GM12878 (cell line): ENCODE data around the gene CRTC2. TPM values are rescaled to one million over a fixed set of nuclear protein-coding genes. Genes with fewer than 3 reads are reported as not detected.

Experiments used
- ATF7 ChIP-seq: fragments of 450-650 bp; IDR thresholded peaks from 2 replicates; pipeline ENCODE4 v1.6.1; 2016; ENCODE audit warnings: low read depth, mild to moderate bottlenecking
- BRCA1 ChIP-seq: IDR thresholded peaks from 2 replicates; pipeline ENCODE4 v1.6.1; 2011; ENCODE audit warnings: low read depth, low read length, improper control_type of control experiment
- CBX5 ChIP-seq: sonication (generic); IDR thresholded peaks from 2 replicates; pipeline ENCODE4 v1.6.1; 2016; ENCODE audit warnings: low read depth, moderate library complexity, mild to moderate bottlenecking, inconsistent platforms
- KAT2A ChIP-seq: conservative IDR thresholded peaks from 2 replicates; pipeline ENCODE4 v1.6.1; 2011; ENCODE audit warnings: low read depth, low read length; ENCODE audit not compliant: control insufficient read depth
- KDM1A ChIP-seq: fragments of 200-600 bp; sonication (generic); IDR thresholded peaks from 2 replicates; pipeline ENCODE4 v1.6.1; 2016; ENCODE audit warnings: borderline replicate concordance
- MYB ChIP-seq: fragments of 150-350 bp; IDR thresholded peaks from 2 replicates; pipeline ENCODE4 v1.6.1; 2014; ENCODE audit warnings: mild to moderate bottlenecking, low read depth, low read length, borderline replicate concordance
- NR2C2 ChIP-seq: IDR thresholded peaks from 2 replicates; pipeline ENCODE4 v1.6.1; 2011; ENCODE audit warnings: borderline replicate concordance, low read depth; ENCODE audit not compliant: control insufficient read depth, insufficient read length
- PML ChIP-seq: IDR thresholded peaks from 2 replicates; pipeline ENCODE4 v1.6.1; 2012; ENCODE audit warnings: low read length, inconsistent platforms
- POLR2AphosphoS5 ChIP-seq: IDR thresholded peaks from 2 replicates; pipeline ENCODE4 v1.6.1; 2011; ENCODE audit warnings: mild to moderate bottlenecking, low read length, inconsistent platforms
- RAD21 ChIP-seq: IDR thresholded peaks from 2 replicates; pipeline ENCODE4 v1.6.1; 2011; ENCODE audit warnings: mild to moderate bottlenecking, low read depth, low read length, moderate library complexity; ENCODE audit not compliant: insufficient read depth
- RAD51 ChIP-seq: fragments of 450-650 bp; IDR thresholded peaks from 2 replicates; pipeline ENCODE4 v1.6.1; 2016; ENCODE audit warnings: moderate library complexity, mild to moderate bottlenecking, inconsistent platforms
- RELA ChIP-seq: fragments of 450-650 bp; IDR thresholded peaks from 2 replicates; pipeline ENCODE4 v1.8.0; 2014; ENCODE audit warnings: borderline replicate concordance; ENCODE audit not compliant: partially characterized antibody
- SIX5 ChIP-seq: IDR thresholded peaks from 2 replicates; pipeline ENCODE4 v1.6.1; 2011; ENCODE audit warnings: mild to moderate bottlenecking, low read depth, low read length, moderate library complexity; ENCODE audit not compliant: severe bottlenecking
- SMC3 ChIP-seq: IDR thresholded peaks from 2 replicates; pipeline ENCODE4 v1.6.1; 2011; ENCODE audit warnings: low read length, improper control_type of control experiment, borderline replicate concordance
- SREBF2 ChIP-seq: IDR thresholded peaks from 2 replicates; pipeline ENCODE4 v1.6.1; 2012; ENCODE audit warnings: mild to moderate bottlenecking, low read length
- TBL1XR1 ChIP-seq: IDR thresholded peaks from 2 replicates; pipeline ENCODE4 v1.6.1; 2012; ENCODE audit warnings: low read depth, low read length, improper control_type of control experiment
- polyA plus RNA-seq, 11 experiments: library from polyadenylated mRNA; depleted of rRNA in 4 of 11; unstranded in 6 of 11; stranded (reverse) in 5 of 11; fragments of >200 nt; fragmentation: Nextera tagmentation in 4 of 11; fragmentation: Illumina TruSeq in 1 of 11; extraction: Ambion mirVana in 4 of 11; extraction: Trizol in 1 of 11; gene quantifications; 1 replicate in 1 of 11; 2 replicates in 10 of 11; pipeline versions ENCODE4 v1.2.1 to v1.2.3, GENCODE V29; 2011 to 2016; ENCODE audit warnings: inconsistent platforms in 2 of 11, missing spikeins in 2 of 11, low read depth in 1 of 11
- total RNA-seq, 4 experiments: library from RNA; depleted of rRNA in 3 of 4; stranded (reverse); fragments of >200 nt in 3 of 4; fragmentation: Illumina TruSeq in 1 of 4; extraction: Trizol in 1 of 4; gene quantifications; 2 replicates each; pipeline versions ENCODE4 v1.2.1 to v1.2.3, GENCODE V29; 2013 to 2021
- TF ChIP-seq, protein P1 (sequence below): fragments of 450-650 bp; IDR thresholded peaks from 2 replicates; pipeline ENCODE4 v1.6.1; 2017; ENCODE audit warnings: mild to moderate bottlenecking
- TF ChIP-seq, protein P2 (sequence below): fragments of 450-650 bp; IDR thresholded peaks from 2 replicates; pipeline ENCODE4 v1.6.1; 2017; ENCODE audit warnings: mild to moderate bottlenecking, moderate library complexity
- TF ChIP-seq, protein P3 (sequence below): IDR thresholded peaks from 2 replicates; pipeline ENCODE4 v1.6.1; 2012; ENCODE audit warnings: low read depth, low read length, improper control_type of control experiment
- TF ChIP-seq, protein P4 (sequence below): fragments of 450-650 bp; IDR thresholded peaks from 2 replicates; pipeline ENCODE4 v1.6.1; 2014; ENCODE audit warnings: mild to moderate bottlenecking
- TF ChIP-seq, protein P5 (sequence below): fragments of 150-350 bp; IDR thresholded peaks from 2 replicates; pipeline ENCODE4 v1.6.1; 2014; ENCODE audit warnings: mild to moderate bottlenecking, low read depth, low read length

The CRTC2 gene
- total and polyA plus RNA-seq, 10 of the 15 experiments (the other 5 are each of a cell fraction or from before 2014, with no cell fraction given), result 5.1 to 57.9 (median 32.7) TPM

DNA sequence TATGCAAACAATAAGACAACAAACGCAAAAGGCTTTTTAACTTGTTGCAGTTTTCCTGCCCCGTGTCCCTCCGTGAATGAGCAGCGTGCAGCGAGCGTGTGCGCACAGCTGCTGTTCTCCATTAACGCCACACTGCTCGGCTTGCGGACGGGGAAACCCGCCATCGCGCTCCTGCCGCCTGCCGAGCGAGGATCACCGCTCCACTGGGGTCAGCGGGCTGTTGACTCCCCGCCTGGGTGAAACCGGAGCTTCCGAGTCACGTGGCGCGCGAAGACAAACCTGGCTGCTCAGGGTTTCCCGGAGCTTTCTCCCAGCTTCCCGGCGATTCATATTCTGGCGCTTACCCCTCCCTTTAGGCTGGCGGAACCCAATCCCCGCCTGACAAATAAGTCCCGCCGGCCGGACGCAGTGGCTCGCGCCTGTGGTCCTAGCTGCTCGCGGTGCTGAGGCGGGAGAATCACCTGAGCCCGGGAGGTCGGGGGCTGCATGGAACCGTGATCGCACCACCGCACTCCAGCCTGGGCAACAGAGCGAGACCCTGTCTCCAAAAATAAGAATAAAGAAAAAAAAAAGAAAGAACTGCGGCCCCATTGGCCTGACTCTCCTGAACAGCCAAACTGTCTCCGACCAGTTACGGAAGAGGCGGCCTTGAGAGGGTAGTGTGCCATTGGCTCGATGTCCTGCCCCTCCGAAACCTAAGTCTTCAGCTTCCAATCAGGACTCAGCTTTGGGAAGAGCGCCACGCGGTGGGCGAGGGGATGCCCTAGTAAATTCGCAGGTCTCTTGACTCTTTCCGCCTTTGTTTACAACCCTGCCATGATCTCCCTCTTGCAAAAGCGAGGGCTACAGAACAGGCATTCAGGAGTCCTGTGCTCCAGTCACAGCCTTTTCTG, 8.9 kb upstream of the CRTC2 start, which contains the start of gene CREB3L4 (continued):
- TF ChIP-seq TBL1XR1 (0 out of 2 replicates have a peak, but pooled peaks have one; percentile 50), SMC3 (no peak), MYB (no peak), RAD21 (peak; percentile 26; the same call in 1 of the 2 replicates), BRCA1 (0 out of 2 replicates have a peak, but pooled peaks have one; percentile 22), SREBF2 (no peak; the same call in none of the 2 replicates), ATF7 (peak; percentile 64), SIX5 (no peak), RAD51 (peak; percentile 86), PML (no peak), NR2C2 (no peak), RELA (peak; percentile 76), KAT2A (no peak), POLR2AphosphoS5 (peak; percentile 85), KDM1A (no peak), CBX5 (no peak)
- TF ChIP-seq, protein P1, sequence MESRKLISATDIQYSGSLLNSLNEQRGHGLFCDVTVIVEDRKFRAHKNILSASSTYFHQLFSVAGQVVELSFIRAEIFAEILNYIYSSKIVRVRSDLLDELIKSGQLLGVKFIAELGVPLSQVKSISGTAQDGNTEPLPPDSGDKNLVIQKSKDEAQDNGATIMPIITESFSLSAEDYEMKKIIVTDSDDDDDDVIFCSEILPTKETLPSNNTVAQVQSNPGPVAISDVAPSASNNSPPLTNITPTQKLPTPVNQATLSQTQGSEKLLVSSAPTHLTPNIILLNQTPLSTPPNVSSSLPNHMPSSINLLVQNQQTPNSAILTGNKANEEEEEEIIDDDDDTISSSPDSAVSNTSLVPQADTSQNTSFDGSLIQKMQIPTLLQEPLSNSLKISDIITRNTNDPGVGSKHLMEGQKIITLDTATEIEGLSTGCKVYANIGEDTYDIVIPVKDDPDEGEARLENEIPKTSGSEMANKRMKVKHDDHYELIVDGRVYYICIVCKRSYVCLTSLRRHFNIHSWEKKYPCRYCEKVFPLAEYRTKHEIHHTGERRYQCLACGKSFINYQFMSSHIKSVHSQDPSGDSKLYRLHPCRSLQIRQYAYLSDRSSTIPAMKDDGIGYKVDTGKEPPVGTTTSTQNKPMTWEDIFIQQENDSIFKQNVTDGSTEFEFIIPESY, result no peak
- TF ChIP-seq, protein P2, sequence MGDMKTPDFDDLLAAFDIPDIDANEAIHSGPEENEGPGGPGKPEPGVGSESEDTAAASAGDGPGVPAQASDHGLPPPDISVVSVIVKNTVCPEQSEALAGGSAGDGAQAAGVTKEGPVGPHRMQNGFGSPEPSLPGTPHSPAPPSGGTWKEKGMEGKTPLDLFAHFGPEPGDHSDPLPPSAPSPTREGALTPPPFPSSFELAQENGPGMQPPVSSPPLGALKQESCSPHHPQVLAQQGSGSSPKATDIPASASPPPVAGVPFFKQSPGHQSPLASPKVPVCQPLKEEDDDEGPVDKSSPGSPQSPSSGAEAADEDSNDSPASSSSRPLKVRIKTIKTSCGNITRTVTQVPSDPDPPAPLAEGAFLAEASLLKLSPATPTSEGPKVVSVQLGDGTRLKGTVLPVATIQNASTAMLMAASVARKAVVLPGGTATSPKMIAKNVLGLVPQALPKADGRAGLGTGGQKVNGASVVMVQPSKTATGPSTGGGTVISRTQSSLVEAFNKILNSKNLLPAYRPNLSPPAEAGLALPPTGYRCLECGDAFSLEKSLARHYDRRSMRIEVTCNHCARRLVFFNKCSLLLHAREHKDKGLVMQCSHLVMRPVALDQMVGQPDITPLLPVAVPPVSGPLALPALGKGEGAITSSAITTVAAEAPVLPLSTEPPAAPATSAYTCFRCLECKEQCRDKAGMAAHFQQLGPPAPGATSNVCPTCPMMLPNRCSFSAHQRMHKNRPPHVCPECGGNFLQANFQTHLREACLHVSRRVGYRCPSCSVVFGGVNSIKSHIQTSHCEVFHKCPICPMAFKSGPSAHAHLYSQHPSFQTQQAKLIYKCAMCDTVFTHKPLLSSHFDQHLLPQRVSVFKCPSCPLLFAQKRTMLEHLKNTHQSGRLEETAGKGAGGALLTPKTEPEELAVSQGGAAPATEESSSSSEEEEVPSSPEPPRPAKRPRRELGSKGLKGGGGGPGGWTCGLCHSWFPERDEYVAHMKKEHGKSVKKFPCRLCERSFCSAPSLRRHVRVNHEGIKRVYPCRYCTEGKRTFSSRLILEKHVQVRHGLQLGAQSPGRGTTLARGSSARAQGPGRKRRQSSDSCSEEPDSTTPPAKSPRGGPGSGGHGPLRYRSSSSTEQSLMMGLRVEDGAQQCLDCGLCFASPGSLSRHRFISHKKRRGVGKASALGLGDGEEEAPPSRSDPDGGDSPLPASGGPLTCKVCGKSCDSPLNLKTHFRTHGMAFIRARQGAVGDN, result peak; percentile 72; the same call in 1 of the 2 replicates
- TF ChIP-seq, protein P3, sequence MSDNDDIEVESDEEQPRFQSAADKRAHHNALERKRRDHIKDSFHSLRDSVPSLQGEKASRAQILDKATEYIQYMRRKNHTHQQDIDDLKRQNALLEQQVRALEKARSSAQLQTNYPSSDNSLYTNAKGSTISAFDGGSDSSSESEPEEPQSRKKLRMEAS, result peak; percentile 60
- TF ChIP-seq, protein P4, sequence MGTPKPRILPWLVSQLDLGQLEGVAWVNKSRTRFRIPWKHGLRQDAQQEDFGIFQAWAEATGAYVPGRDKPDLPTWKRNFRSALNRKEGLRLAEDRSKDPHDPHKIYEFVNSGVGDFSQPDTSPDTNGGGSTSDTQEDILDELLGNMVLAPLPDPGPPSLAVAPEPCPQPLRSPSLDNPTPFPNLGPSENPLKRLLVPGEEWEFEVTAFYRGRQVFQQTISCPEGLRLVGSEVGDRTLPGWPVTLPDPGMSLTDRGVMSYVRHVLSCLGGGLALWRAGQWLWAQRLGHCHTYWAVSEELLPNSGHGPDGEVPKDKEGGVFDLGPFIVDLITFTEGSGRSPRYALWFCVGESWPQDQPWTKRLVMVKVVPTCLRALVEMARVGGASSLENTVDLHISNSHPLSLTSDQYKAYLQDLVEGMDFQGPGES, result peak; percentile 87
- TF ChIP-seq, protein P5, sequence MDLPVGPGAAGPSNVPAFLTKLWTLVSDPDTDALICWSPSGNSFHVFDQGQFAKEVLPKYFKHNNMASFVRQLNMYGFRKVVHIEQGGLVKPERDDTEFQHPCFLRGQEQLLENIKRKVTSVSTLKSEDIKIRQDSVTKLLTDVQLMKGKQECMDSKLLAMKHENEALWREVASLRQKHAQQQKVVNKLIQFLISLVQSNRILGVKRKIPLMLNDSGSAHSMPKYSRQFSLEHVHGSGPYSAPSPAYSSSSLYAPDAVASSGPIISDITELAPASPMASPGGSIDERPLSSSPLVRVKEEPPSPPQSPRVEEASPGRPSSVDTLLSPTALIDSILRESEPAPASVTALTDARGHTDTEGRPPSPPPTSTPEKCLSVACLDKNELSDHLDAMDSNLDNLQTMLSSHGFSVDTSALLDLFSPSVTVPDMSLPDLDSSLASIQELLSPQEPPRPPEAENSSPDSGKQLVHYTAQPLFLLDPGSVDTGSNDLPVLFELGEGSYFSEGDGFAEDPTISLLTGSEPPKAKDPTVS, result peak; percentile 75; the same call in 1 of the 2 replicates
